HG03521 (cell line): ENCODE data around the gene LRRC55.

ENCODE experiments used
- ATAC-seq: cut with Tn5 transposase; IDR thresholded peaks from one replicate; pipeline ENCODE4 v1.9.1; 2021; ENCODE audit warnings: mild to moderate bottlenecking, moderate library complexity; ENCODE audit not compliant: unreplicated experiment

The LRRC55 gene

GRCh38 chr11:57231539-57232253 lies 49.9 kb downstream of the LRRC55 start:
- ATAC-seq, result no peak

- ATAC-seq, result no peak
These were observed 51.9 kb downstream of the LRRC55 start for GRCh38 chr11:57233702-57234101.

DNA sequence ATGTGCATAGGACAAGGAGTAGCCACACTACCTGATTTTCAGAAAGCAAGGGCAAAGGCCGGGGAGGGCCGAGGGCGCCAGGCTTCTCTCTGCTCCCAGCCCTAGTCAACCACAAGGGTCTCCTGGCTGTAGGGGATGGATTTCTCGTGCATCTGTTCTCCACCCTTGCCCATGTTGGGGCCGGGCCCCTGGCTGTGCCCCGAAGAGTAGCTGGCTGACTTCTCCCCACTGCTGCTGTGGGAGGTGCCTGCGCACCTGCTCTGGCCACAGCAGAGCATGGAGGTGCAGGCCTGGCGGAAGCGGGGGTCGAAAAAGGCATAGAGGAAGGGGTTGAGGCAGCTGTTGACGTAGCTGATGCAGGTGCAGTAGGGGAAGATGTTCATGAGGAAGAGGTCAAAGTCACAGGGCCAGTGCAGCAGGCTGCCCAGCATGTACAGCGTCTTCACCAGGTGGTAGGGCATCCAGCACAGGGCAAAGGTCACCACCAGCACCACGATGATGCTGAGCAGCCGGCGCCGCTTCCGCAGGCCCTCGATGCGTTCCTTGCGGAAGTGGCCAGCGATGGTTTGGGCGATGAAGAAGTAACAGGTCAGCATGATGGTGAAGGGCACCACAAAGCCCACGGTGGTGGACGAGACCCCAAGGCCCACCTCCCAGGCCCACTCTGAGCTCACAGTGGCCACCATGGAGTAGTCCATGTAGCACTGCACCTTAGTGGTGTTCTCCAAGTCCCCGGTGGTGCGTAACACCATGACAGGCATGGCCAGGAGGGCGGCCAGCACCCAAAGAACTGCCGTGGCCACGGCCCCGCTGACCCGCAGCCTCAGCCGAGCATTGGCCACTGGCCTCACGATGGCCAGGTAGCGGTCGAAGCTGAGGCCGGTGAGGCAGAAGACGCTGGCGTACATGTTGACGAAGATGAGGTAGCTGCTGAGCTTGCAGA lies 54.3 kb downstream of the LRRC55 start:
- ATAC-seq, result no peak

GRCh38 chr11:57237204-57237681 lies 55.5 kb downstream of the LRRC55 start, which contains the start of gene APLNR:
TSS of gene APLNR (minus strand) at chr11:57237250. CDS start at chr11:57237004, 246 bp downstream.
- ATAC-seq, result no peak

DNA sequence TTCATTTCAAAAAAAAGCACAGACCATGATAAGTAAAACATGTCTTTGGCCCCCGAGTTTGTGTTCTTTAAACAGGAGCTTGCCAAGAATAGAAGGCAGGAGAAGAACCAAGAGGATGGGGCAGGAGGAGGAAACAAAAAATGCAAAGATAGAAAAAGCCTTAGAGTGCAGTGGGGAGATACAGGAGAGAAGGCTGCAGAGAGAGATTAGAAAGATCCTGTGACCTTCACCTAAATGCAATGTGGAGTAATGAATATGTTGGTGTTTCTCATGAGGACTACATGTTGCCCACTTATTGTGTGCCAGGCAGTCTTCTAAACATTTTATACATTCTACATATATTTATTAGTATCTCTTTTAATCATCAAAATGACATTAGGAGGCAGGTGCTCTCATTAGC lies 57.6 kb downstream of the LRRC55 start:
- ATAC-seq, result no peak

GRCh38 chr11:57240007-57240406 lies 58.3 kb downstream of the LRRC55 start:
- no peak for ATAC-seq

DNA sequence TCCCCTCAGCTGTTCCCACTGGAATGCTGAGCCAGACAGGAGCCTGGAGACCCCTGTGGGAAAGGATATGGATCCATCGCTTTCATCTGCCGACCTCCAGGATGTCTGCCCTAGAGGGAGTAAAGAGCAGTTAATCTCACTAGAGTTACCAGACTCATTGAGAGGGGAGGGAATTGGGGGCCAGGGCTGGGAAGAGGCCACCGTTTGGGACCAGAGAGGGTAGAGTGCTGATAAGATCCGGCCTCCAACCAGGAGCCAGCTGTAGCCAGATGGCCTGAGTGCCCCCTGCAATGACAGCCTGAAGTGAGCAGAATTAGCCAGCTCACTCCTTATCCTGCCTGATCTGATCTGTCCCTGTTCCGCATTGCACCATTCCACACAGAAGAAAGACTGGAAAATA lies 59.0 kb downstream of the LRRC55 start:
- ATAC-seq, result no peak
